H9 (cell line): ENCODE measurements around the gene BAZ2A. TPM values are rescaled to one million over a fixed set of nuclear protein-coding genes. Genes with fewer than 3 reads are reported as not detected.
A peak's percentile ranks its signal among the peaks of the same experiment; 100 is the strongest.

Experiments used
- DNase-seq: peaks from one replicate; pipeline ENCODE4 v3.0.0-alpha.2; 2017
- H2AFZ ChIP-seq: one replicate; pipeline ENCODE4 v1.6.1; 2013; ENCODE audit warnings: mild to moderate bottlenecking, low read length, control low read depth, moderate library complexity
- H2AK5ac ChIP-seq: 2 replicates; pipeline ENCODE4 v1.6.1; 2013; ENCODE audit warnings: low read length, control low read depth, mixed read lengths; ENCODE audit not compliant: insufficient read length
- H2BK120ac ChIP-seq: one replicate; pipeline ENCODE4 v1.6.1; 2013; ENCODE audit warnings: low read depth, mild to moderate bottlenecking, low read length, control low read depth, inconsistent platforms; ENCODE audit not compliant: poor library complexity, severe bottlenecking
- H2BK12ac ChIP-seq: 2 replicates; pipeline ENCODE4 v1.6.1; 2013; ENCODE audit warnings: low read length, control low read depth, mixed read lengths, low read depth; ENCODE audit not compliant: insufficient read length
- H2BK15ac ChIP-seq: 2 replicates; pipeline ENCODE4 v1.6.1; 2013; ENCODE audit warnings: low read depth, low read length, control low read depth
- H2BK20ac ChIP-seq: one replicate; pipeline ENCODE4 v1.6.1; 2013; ENCODE audit warnings: low read depth, mild to moderate bottlenecking, low read length, control low read depth, inconsistent platforms; ENCODE audit not compliant: poor library complexity, severe bottlenecking
- H2BK5ac ChIP-seq: 2 replicates; pipeline ENCODE4 v1.6.1; 2013; ENCODE audit warnings: low read length, control low read depth, mixed read lengths; ENCODE audit not compliant: insufficient read length
- H3K14ac ChIP-seq: 2 replicates; pipeline ENCODE4 v1.6.1; 2013; ENCODE audit warnings: low read length, control low read depth; ENCODE audit not compliant: insufficient read depth
- H3K18ac ChIP-seq: 2 replicates; pipeline ENCODE4 v1.6.1; 2013; ENCODE audit warnings: low read depth, mild to moderate bottlenecking, mixed read lengths, low read length, control low read depth; ENCODE audit not compliant: insufficient read length
- H3K23ac ChIP-seq: 2 replicates; pipeline ENCODE4 v1.6.1; 2013; ENCODE audit warnings: low read length, control low read depth, mixed read lengths, low read depth; ENCODE audit not compliant: insufficient read length
- H3K23me2 ChIP-seq: 2 replicates; pipeline ENCODE4 v1.6.1; 2013; ENCODE audit warnings: low read depth, mild to moderate bottlenecking, mixed read lengths, low read length, control low read depth; ENCODE audit not compliant: insufficient read length, poor library complexity, severe bottlenecking
- H3K27ac ChIP-seq: 2 replicates; pipeline ENCODE4 v1.5.1; 2013; ENCODE audit warnings: low read length, control low read depth, mixed read lengths, low read depth; ENCODE audit not compliant: insufficient read length
- H3K27me3 ChIP-seq: 2 replicates; pipeline ENCODE4 v1.6.1; 2013; ENCODE audit warnings: low read length, control low read depth, inconsistent platforms; ENCODE audit not compliant: insufficient read depth
- H3K4ac ChIP-seq: 2 replicates; pipeline ENCODE4 v1.6.1; 2013; ENCODE audit warnings: low read depth, mild to moderate bottlenecking, control low read depth, inconsistent platforms, low read length, moderate library complexity
- H3K4me1 ChIP-seq: 2 replicates; pipeline ENCODE4 v1.6.1; 2013; ENCODE audit warnings: low read length, control low read depth, inconsistent platforms; ENCODE audit not compliant: insufficient read depth
- H3K4me2 ChIP-seq: 2 replicates; pipeline ENCODE4 v1.6.1; 2013; ENCODE audit warnings: low read length, control low read depth, mixed read lengths; ENCODE audit not compliant: insufficient read length, insufficient read depth
- H3K56ac ChIP-seq: 2 replicates; pipeline ENCODE4 v1.6.1; 2013; ENCODE audit warnings: low read depth, mild to moderate bottlenecking, mixed read lengths, low read length, control low read depth; ENCODE audit not compliant: insufficient read length
- H3K79me1 ChIP-seq: 2 replicates; pipeline ENCODE4 v1.6.1; 2013; ENCODE audit warnings: low read depth, mild to moderate bottlenecking, moderate library complexity, low read length, control low read depth, inconsistent platforms; ENCODE audit not compliant: insufficient read depth, poor library complexity, severe bottlenecking
- H3K79me2 ChIP-seq: 2 replicates; pipeline ENCODE4 v1.6.1; 2013; ENCODE audit warnings: low read length, control low read depth, inconsistent platforms; ENCODE audit not compliant: insufficient read depth
- H3K9ac ChIP-seq: 2 replicates; pipeline ENCODE4 v1.6.1; 2013; ENCODE audit warnings: low read length, control low read depth, mixed read lengths; ENCODE audit not compliant: insufficient read length; ENCODE audit errors: extremely low read depth
- H3K9me3 ChIP-seq: one replicate; pipeline ENCODE4 v1.6.1; 2013; ENCODE audit warnings: low read depth, low read length, inconsistent platforms; ENCODE audit not compliant: control insufficient read depth
- H3T11ph ChIP-seq: one replicate; pipeline ENCODE4 v1.6.1; 2013; ENCODE audit warnings: mild to moderate bottlenecking, low read length, control low read depth, inconsistent platforms
- H4K20me1 ChIP-seq: one replicate; pipeline ENCODE4 v1.6.1; 2013; ENCODE audit not compliant: control insufficient read depth, insufficient read length, insufficient read depth
- H4K5ac ChIP-seq: 2 replicates; pipeline ENCODE4 v1.6.1; 2013; ENCODE audit warnings: low read depth, mild to moderate bottlenecking, mixed read lengths, low read length, control low read depth; ENCODE audit not compliant: insufficient read length
- H4K8ac ChIP-seq: replicated peaks from 2 replicates; pipeline ENCODE4 v1.6.1; 2013; ENCODE audit warnings: low read length, control low read depth, mixed read lengths, low read depth; ENCODE audit not compliant: insufficient read length
- H4K91ac ChIP-seq: 2 replicates; pipeline ENCODE4 v1.6.1; 2013; ENCODE audit warnings: low read depth, mild to moderate bottlenecking, moderate library complexity, mixed read lengths, low read length, control low read depth; ENCODE audit not compliant: insufficient read length
- H3K27ac Mint-ChIP-seq, 3 experiments: 2 replicates in 2 of 3; 3 replicates in 1 of 3; pipeline ENCODE4 v1.8.0; 2020 to 2021; ENCODE audit warnings: mixed read lengths in 3 of 3, mild to moderate bottlenecking in 1 of 3, moderate library complexity in 1 of 3
- H3K27me3 Mint-ChIP-seq: 2 replicates; pipeline ENCODE4 v1.8.0; 2021; ENCODE audit warnings: low read depth, mild to moderate bottlenecking, moderate library complexity, mixed read lengths
- H3K36me3 Mint-ChIP-seq, 3 experiments: 2 replicates in 2 of 3; 3 replicates in 1 of 3; pipeline ENCODE4 v1.8.0; 2020 to 2021; ENCODE audit warnings: low read depth in 3 of 3, mixed read lengths in 3 of 3; ENCODE audit not compliant: insufficient read depth in 1 of 3
- H3K4me1 Mint-ChIP-seq, 2 experiments: 2 replicates each; pipeline ENCODE4 v1.8.0; 2020; ENCODE audit warnings: mixed read lengths in 2 of 2
- H3K4me3 Mint-ChIP-seq, 2 experiments: 2 replicates in 1 of 2; 3 replicates in 1 of 2; pipeline ENCODE4 v1.8.0; 2020 to 2021; ENCODE audit warnings: mild to moderate bottlenecking in 2 of 2, mixed read lengths in 2 of 2, moderate library complexity in 1 of 2
- H3K9me3 Mint-ChIP-seq, 2 experiments: 2 replicates in 1 of 2; 3 replicates in 1 of 2; pipeline ENCODE4 v1.8.0; 2020; ENCODE audit warnings: mild to moderate bottlenecking in 2 of 2, mixed read lengths in 2 of 2, moderate library complexity in 1 of 2
- CTCF ChIP-seq: fragments of 200-600 bp; sonication (generic); conservative IDR thresholded peaks from 3 replicates; pipeline ENCODE4 v1.8.0; 2021; ENCODE audit warnings: antibody characterized with exemption, mild to moderate bottlenecking
- WGBS: extraction: QIAGEN DNeasy Blood & Tissue Kit; methylation state at CpG from one replicate; pipeline ENCODE4 v1.1.7; 2013; ENCODE audit warnings: missing lambda C conversion rate, low lambda C conversion rate, mixed read lengths; ENCODE audit not compliant: insufficient read length; ENCODE audit errors: extremely low coverage; 5-methylcytosine and 5-hydroxymethylcytosine counted together
- total RNA-seq: library from RNA; stranded (reverse); gene quantifications from 2 replicates; pipeline ENCODE4 v1.2.1, GENCODE V29; 2021

BAZ2A gene
- total RNA-seq, 1 experiment from 2014 or later, result 108 TPM

- Histone ChIP-seq H3T11ph (no peak overlapping the region), H2AFZ (no peak overlapping the region), H3K27me3 (no peaks in the 10 kb centered on the region), H4K91ac (no peak overlapping the region), H3K9ac (no peak overlapping the region), H2BK15ac (no peak overlapping the region), H3K4me1 (peaks cover 14% of the 10 kb centered on the region; the same call in 1 of the 2 replicates), H3K9me3 (no peaks in the 10 kb centered on the region), H4K5ac (no peak overlapping the region), H3K79me1 (no peaks in the 10 kb centered on the region), H3K56ac (no peak overlapping the region), H2BK12ac (no peak overlapping the region), H3K4me2 (peak overlapping the region; percentile 90), H2BK20ac (no peak overlapping the region), H3K27ac (no peak overlapping the region), H3K23me2 (peaks cover 33% of the 10 kb centered on the region), H4K8ac (no peak overlapping the region), H3K23ac (no peak overlapping the region), H2BK5ac (no peak overlapping the region), H2BK120ac (no peak overlapping the region), H3K4ac (no peak overlapping the region), H2AK5ac (no peak overlapping the region), H3K18ac (no peak overlapping the region), H3K14ac (no peak overlapping the region), H4K20me1 (no peaks in the 10 kb centered on the region), H3K79me2 (peaks cover 4% of the 10 kb centered on the region; the same call in 1 of the 2 replicates)
- Mint-ChIP-seq H3K4me1 (peaks cover 70 to 74% of the 10 kb centered on the region in 2 experiments), H3K9me3 (peaks cover 0 to 6% of the 10 kb centered on the region in 2 experiments; a peak in 1 of 5 replicates), H3K4me3 (peak overlapping the region; percentile 92 to 95), H3K36me3 (peaks cover 9 to 17% (median 11%) of the 10 kb centered on the region in 3 experiments; a peak in 6 of 7 replicates), H3K27ac (peak overlapping the region; percentile 91 to 99 (median 98)), H3K27me3 (no peaks in the 10 kb centered on the region)
- DNase-seq, result no peak
- no peak for TF ChIP-seq CTCF
- WGBS, result no CpG with 5 or more reads among the region's 12 CpGs
Measured at GRCh38 chr12:56633468-56634241, 3.5 kb upstream of the BAZ2A start.
